ENCODE measurements around the gene GDPD3. TPM values are rescaled to one million over a fixed set of nuclear protein-coding genes. Genes with fewer than 3 reads are reported as not detected.
A peak's percentile ranks its signal among the peaks of the same experiment; 100 is the strongest.

Gene GDPD3
- total and polyA plus RNA-seq, 4 donors: 0.42 to 0.71 (median 0.55) TPM

GRCh38 chr16:30068333-30068732, 45.0 kb downstream of the GDPD3 start (continued):
- TF ChIP-seq, protein P1, sequence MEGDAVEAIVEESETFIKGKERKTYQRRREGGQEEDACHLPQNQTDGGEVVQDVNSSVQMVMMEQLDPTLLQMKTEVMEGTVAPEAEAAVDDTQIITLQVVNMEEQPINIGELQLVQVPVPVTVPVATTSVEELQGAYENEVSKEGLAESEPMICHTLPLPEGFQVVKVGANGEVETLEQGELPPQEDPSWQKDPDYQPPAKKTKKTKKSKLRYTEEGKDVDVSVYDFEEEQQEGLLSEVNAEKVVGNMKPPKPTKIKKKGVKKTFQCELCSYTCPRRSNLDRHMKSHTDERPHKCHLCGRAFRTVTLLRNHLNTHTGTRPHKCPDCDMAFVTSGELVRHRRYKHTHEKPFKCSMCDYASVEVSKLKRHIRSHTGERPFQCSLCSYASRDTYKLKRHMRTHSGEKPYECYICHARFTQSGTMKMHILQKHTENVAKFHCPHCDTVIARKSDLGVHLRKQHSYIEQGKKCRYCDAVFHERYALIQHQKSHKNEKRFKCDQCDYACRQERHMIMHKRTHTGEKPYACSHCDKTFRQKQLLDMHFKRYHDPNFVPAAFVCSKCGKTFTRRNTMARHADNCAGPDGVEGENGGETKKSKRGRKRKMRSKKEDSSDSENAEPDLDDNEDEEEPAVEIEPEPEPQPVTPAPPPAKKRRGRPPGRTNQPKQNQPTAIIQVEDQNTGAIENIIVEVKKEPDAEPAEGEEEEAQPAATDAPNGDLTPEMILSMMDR (IDR thresholded peaks at IDR 0.05; ENCODE audit: low read depth, low read length, missing input control): no peak
- no peak for TF ChIP-seq RXRA (IDR thresholded peaks at IDR 0.05)

GRCh38 chr16:30067584-30067916, 45.8 kb downstream of the GDPD3 start:
- Histone ChIP-seq H3K4me3 (ENCODE audit: low read depth in 1 of 3, low read length in 3 of 3) (peak overlapping the region in 1 of 3 donors; percentile 5), H3K9me3 (ENCODE audit: control insufficient read depth in 4 of 4, low read length in 3 of 4) (no peaks in the 10 kb centered on the region), H3K4me1 (ENCODE audit: control insufficient read depth in 4 of 4, insufficient read depth in 4 of 4, low read length in 3 of 4) (peaks cover 0 to 34% (median 14%) of the 10 kb centered on the region in 4 donors), H3K27ac (ENCODE audit: low read depth in 1 of 2, low read length in 2 of 2) (peak overlapping the region in 1 of 2 donors; percentile 100), H3K9ac (ENCODE audit: low read depth in 1 of 2, low read length in 2 of 2) (no peak overlapping the region), H3K27me3 (ENCODE audit: control insufficient read depth in 4 of 4, insufficient read depth in 4 of 4, low read length in 3 of 4) (no peaks in the 10 kb centered on the region), H3K36me3 (ENCODE audit: control insufficient read depth in 4 of 4, insufficient read depth in 3 of 4, low read depth in 1 of 4, low read length in 3 of 4) (peaks cover 14 to 38% (median 35%) of the 10 kb centered on the region in 4 donors)
- 88% methylated on average over 6 of the region's 6 CpGs for WGBS
- DNase-seq (ENCODE audit: low spot score): no peak
- TF ChIP-seq SP1 (IDR thresholded peaks at IDR 0.05) (no peak), NR2F2 (IDR thresholded peaks at IDR 0.05) (no peak), MAX (IDR thresholded peaks at IDR 0.05) (no peak), HNF4A (conservative IDR thresholded peaks at IDR 0.05) (no peak), RAD21 (IDR thresholded peaks at IDR 0.05) (no peak), FOXA1 (IDR thresholded peaks at IDR 0.05) (no peak), JUND (IDR thresholded peaks at IDR 0.05) (no peak)
- TF ChIP-seq, protein P2, sequence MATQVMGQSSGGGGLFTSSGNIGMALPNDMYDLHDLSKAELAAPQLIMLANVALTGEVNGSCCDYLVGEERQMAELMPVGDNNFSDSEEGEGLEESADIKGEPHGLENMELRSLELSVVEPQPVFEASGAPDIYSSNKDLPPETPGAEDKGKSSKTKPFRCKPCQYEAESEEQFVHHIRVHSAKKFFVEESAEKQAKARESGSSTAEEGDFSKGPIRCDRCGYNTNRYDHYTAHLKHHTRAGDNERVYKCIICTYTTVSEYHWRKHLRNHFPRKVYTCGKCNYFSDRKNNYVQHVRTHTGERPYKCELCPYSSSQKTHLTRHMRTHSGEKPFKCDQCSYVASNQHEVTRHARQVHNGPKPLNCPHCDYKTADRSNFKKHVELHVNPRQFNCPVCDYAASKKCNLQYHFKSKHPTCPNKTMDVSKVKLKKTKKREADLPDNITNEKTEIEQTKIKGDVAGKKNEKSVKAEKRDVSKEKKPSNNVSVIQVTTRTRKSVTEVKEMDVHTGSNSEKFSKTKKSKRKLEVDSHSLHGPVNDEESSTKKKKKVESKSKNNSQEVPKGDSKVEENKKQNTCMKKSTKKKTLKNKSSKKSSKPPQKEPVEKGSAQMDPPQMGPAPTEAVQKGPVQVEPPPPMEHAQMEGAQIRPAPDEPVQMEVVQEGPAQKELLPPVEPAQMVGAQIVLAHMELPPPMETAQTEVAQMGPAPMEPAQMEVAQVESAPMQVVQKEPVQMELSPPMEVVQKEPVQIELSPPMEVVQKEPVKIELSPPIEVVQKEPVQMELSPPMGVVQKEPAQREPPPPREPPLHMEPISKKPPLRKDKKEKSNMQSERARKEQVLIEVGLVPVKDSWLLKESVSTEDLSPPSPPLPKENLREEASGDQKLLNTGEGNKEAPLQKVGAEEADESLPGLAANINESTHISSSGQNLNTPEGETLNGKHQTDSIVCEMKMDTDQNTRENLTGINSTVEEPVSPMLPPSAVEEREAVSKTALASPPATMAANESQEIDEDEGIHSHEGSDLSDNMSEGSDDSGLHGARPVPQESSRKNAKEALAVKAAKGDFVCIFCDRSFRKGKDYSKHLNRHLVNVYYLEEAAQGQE (IDR thresholded peaks at IDR 0.05): no peak

DNA sequence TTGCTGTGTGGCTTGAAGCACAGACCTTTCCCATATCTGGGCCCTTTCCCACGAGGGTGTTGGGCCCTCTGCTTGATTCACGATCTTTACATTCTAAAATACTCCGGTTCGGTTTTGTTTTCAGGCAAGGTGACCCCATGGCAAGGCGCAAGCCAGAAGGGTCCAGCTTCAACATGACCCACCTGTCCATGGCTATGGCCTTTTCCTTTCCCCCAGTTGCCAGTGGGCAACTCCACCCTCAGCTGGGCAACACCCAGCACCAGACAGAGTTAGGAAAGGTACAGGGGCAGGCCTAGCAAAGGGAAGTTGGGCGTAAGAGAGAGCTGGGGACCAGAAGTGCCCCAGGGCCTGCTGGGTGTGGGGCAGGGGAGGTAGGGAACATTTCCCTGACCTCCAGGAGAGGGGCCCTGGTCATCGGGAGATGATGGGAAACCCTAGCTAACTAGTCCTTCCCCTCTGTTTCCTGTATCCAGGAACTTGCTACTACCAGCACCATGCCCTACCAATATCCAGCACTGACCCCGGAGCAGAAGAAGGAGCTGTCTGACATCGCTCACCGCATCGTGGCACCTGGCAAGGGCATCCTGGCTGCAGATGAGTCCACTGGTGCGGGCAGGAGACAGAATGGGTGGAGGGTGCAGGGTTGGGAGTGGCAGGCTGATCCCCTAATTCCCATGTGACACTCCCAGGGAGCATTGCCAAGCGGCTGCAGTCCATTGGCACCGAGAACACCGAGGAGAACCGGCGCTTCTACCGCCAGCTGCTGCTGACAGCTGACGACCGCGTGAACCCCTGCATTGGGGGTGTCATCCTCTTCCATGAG, 46.4 kb downstream of the GDPD3 start:
- TF ChIP-seq YY1 (IDR thresholded peaks at IDR 0.05) (no peak), HNF4G (IDR thresholded peaks at IDR 0.05) (no peak), RAD21 (IDR thresholded peaks at IDR 0.05) (no peak), HNF4A (conservative IDR thresholded peaks at IDR 0.05) (no peak), FOXA1 (IDR thresholded peaks at IDR 0.05) (no peak), MAX (IDR thresholded peaks at IDR 0.05) (no peak), ZBTB33 (IDR thresholded peaks at IDR 0.05) (no peak)
- TF ChIP-seq, protein P1 (IDR thresholded peaks at IDR 0.05; ENCODE audit: low read depth, low read length, missing input control): no peak
- WGBS: 35% methylated on average over 21 of the region's 21 CpGs
- peak overlapping the region; percentile 66 to 97 (median 83) for H3K4me3 ChIP-seq (ENCODE audit: low read depth in 1 of 3, low read length in 3 of 3)
- peaks cover 14 to 34% (median 32%) of the 10 kb centered on the region in 4 donors for H3K36me3 ChIP-seq (ENCODE audit: control insufficient read depth in 4 of 4, insufficient read depth in 3 of 4, low read depth in 1 of 4, low read length in 3 of 4)
- peak overlapping the region; percentile 99 to 100 for H3K27ac ChIP-seq (ENCODE audit: low read depth in 1 of 2, low read length in 2 of 2)
- DNase-seq (ENCODE audit: low spot score): no peak
- H3K27me3 ChIP-seq (ENCODE audit: control insufficient read depth in 4 of 4, insufficient read depth in 4 of 4, low read length in 3 of 4): no peaks in the 10 kb centered on the region
- H3K4me1 ChIP-seq (ENCODE audit: control insufficient read depth in 4 of 4, insufficient read depth in 4 of 4, low read length in 3 of 4): peaks cover 0 to 34% (median 14%) of the 10 kb centered on the region in 4 donors
- peak overlapping the region; percentile 95 to 99 for H3K9ac ChIP-seq (ENCODE audit: low read depth in 1 of 2, low read length in 2 of 2)
- H3K9me3 ChIP-seq (ENCODE audit: control insufficient read depth in 4 of 4, low read length in 3 of 4): no peaks in the 10 kb centered on the region
